T follicular helper cell (primary cell): Measurements from ENCODE around the gene PIP5K1A.
A peak's percentile ranks its signal among the peaks of the same experiment; 100 is the strongest.
"Not testable (repeated sequence)": the region's sequence is repeated elsewhere in the genome, so short reads cannot be mapped to it uniquely, and the experiment has no call there.

Experiments
- DNase-seq: peaks from one replicate; pipeline ENCODE4 v3.0.0-alpha.2; 2020; ENCODE audit warnings: low read depth

PIP5K1A gene

GRCh38 chr1:151193304-151193703, 5.0 kb upstream of the PIP5K1A start:
- no peak for DNase-seq

- no peak for DNase-seq
These were observed 4.5 kb upstream of the PIP5K1A start for GRCh38 chr1:151193856-151194255.

- not testable (repeated sequence) for DNase-seq
These were observed 3.3 kb upstream of the PIP5K1A start for GRCh38 chr1:151194894-151195594.

- peak; percentile 43 for DNase-seq
These were observed 2.0 kb upstream of the PIP5K1A start for GRCh38 chr1:151196292-151196800.

GRCh38 chr1:151197863-151198253, 494 bp upstream of the PIP5K1A start:
- no peak for DNase-seq

GRCh38 chr1:151199873-151200581, 1.7 kb downstream of the PIP5K1A start:
- DNase-seq = no peak

- not testable (repeated sequence) for DNase-seq
These were observed 7.1 kb downstream of the PIP5K1A start for GRCh38 chr1:151205381-151205965.

- no peak for DNase-seq
These were observed 12.5 kb downstream of the PIP5K1A start for GRCh38 chr1:151210830-151211229.

GRCh38 chr1:151211972-151212705, 13.8 kb downstream of the PIP5K1A start:
- DNase-seq = no peak

- DNase-seq = no peak
These were observed 15.2 kb downstream of the PIP5K1A start for GRCh38 chr1:151213560-151213959.

- no peak for DNase-seq
These were observed 23.3 kb downstream of the PIP5K1A start for GRCh38 chr1:151221616-151222015.

GRCh38 chr1:151222130-151222529, 23.8 kb downstream of the PIP5K1A start:
- DNase-seq = no peak

- DNase-seq = no peak
These were observed 36.9 kb downstream of the PIP5K1A start for GRCh38 chr1:151235235-151235634.

GRCh38 chr1:151237678-151238466, 39.5 kb downstream of the PIP5K1A start:
- DNase-seq = no peak

GRCh38 chr1:151238467-151238739, 40.1 kb downstream of the PIP5K1A start:
- DNase-seq = no peak

GRCh38 chr1:151242442-151242841, 44.1 kb downstream of the PIP5K1A start:
- DNase-seq = no peak

- no peak for DNase-seq
These were observed 45.4 kb downstream of the PIP5K1A start for GRCh38 chr1:151243683-151244216.

- DNase-seq = no peak
These were observed 48.4 kb downstream of the PIP5K1A start for GRCh38 chr1:151246786-151247185.

- DNase-seq = peak; percentile 45
These were observed 53.5 kb downstream of the PIP5K1A start for GRCh38 chr1:151251656-151252470.
